Fibroblast of pulmonary artery (primary cell): ENCODE data around the gene SCN4B.

Experiments
- DNase-seq: peaks from one replicate; pipeline ENCODE4 v3.0.0-alpha.2; 2010; ENCODE audit warnings: low read depth
- H3K4me3 ChIP-seq: replicated peaks from 2 replicates; pipeline ENCODE4 v1.5.1; 2011; ENCODE audit warnings: low read depth, mild to moderate bottlenecking, control low read depth, low read length, moderate library complexity
- CTCF ChIP-seq: IDR thresholded peaks from 2 replicates; pipeline ENCODE4 v1.5.1; 2011; ENCODE audit warnings: mild to moderate bottlenecking, control low read depth, low read length, inconsistent platforms; ENCODE audit errors: missing control alignments

Gene SCN4B

GRCh38 chr11:118109231-118109630, 43.4 kb downstream of the SCN4B start:
- H3K4me3 ChIP-seq: no peak overlapping the region
- DNase-seq: peak; percentile 8
- TF ChIP-seq CTCF: no peak

- no peak for DNase-seq
- no peak overlapping the region for H3K4me3 ChIP-seq
- no peak for TF ChIP-seq CTCF
Measured at GRCh38 chr11:118108513-118108912, 44.1 kb downstream of the SCN4B start.

- TF ChIP-seq CTCF: no peak
- no peak overlapping the region for H3K4me3 ChIP-seq
- no peak for DNase-seq
Measured at GRCh38 chr11:118106789-118107335, 45.8 kb downstream of the SCN4B start.

- no peak for DNase-seq
- TF ChIP-seq CTCF: no peak
- no peak overlapping the region for H3K4me3 ChIP-seq
Measured at GRCh38 chr11:118105657-118106305, 46.8 kb downstream of the SCN4B start.

- TF ChIP-seq CTCF: no peak
- no peak for DNase-seq
- H3K4me3 ChIP-seq: no peak overlapping the region
Measured at GRCh38 chr11:118104491-118104890, 48.1 kb downstream of the SCN4B start.

GRCh38 chr11:118102721-118103261, 49.8 kb downstream of the SCN4B start:
- no peak for TF ChIP-seq CTCF
- H3K4me3 ChIP-seq: no peak overlapping the region
- DNase-seq: no peak
